Measurements from ENCODE around the gene ATG2B.

- no peak for TF ChIP-seq CTCF (conservative IDR thresholded peaks at IDR 0.05; ENCODE audit: low read length)
- no peak for TF ChIP-seq EZH2phosphoT487 (IDR thresholded peaks at IDR 0.05; ENCODE audit: borderline replicate concordance, low read depth, low read length)
Observed at GRCh38 chr14:96273629-96274028, 89.5 kb downstream of the ATG2B start.

Measured in OCI-LY7 (cell line).